IMR-90 (cell line): ENCODE measurements around the gene AGAP1. TPM values are rescaled to one million over a fixed set of nuclear protein-coding genes. Genes with fewer than 3 reads are reported as not detected.

Source experiments
- ATAC-seq: fragments of 200-7000 bp; cut with Tn5 transposase; 2 replicates; pipeline ENCODE4 v1.9.1; 2020; ENCODE audit warnings: low read depth, mild to moderate bottlenecking, moderate library complexity
- BruUV-seq: library from RNA; stranded (reverse); fragments of 400-500 nt; replicated peaks from 2 replicates; lab custom pipeline; 2021; lab: Mats Ljungman, UMichigan
- CTCF ChIA-PET: fragments of 300-600 bp; formaldehyde crosslinking; extraction: SDS; loops from one replicate; lab custom pipeline; 2021; ENCODE audit warnings: antibody characterized with exemption; lab: Yijun Ruan, JAX
- POLR2A ChIA-PET: fragments of 300-600 bp; sonication (Branson Sonifier 250); formaldehyde crosslinking; loops from one replicate; lab custom pipeline; 2022; ENCODE audit warnings: antibody characterized with exemption; ENCODE audit not compliant: unreplicated experiment; lab: Charles Lee
- DNase-seq: peaks from one replicate; pipeline ENCODE4 v3.0.0; 2013
- H2AFZ ChIP-seq: replicated peaks from 2 replicates; pipeline ENCODE3; 2013; ENCODE audit warnings: low read length, mild to moderate bottlenecking; ENCODE audit not compliant: poor library complexity
- H2AK5ac ChIP-seq: 2 replicates; pipeline ENCODE4 v1.6.1; 2013; ENCODE audit warnings: low read depth, low read length, inconsistent platforms
- H2AK9ac ChIP-seq: replicated peaks from 2 replicates; pipeline ENCODE3; 2013; ENCODE audit warnings: mild to moderate bottlenecking, low read depth, low read length, moderate library complexity; ENCODE audit not compliant: poor library complexity
- H2BK120ac ChIP-seq: 2 replicates; pipeline ENCODE4 v1.6.1; 2013; ENCODE audit warnings: low read depth, low read length, inconsistent platforms
- H2BK15ac ChIP-seq: 3 replicates; pipeline ENCODE4 v1.6.1; 2013; ENCODE audit warnings: low read depth, low read length, inconsistent platforms
- H2BK20ac ChIP-seq: 2 replicates; pipeline ENCODE4 v1.6.1; 2013; ENCODE audit warnings: low read depth, mild to moderate bottlenecking, inconsistent platforms, low read length, moderate library complexity
- H2BK5ac ChIP-seq: 2 replicates; pipeline ENCODE4 v1.6.1; 2013; ENCODE audit warnings: mild to moderate bottlenecking, low read depth, low read length, inconsistent platforms; ENCODE audit not compliant: poor library complexity, severe bottlenecking
- H3K14ac ChIP-seq: replicated peaks from 2 replicates; pipeline ENCODE4 v1.6.1; 2013; ENCODE audit warnings: low read depth, low read length, inconsistent platforms
- H3K18ac ChIP-seq: 2 replicates; pipeline ENCODE4 v1.6.1; 2013; ENCODE audit warnings: low read depth, low read length, control low read depth
- H3K23ac ChIP-seq: 2 replicates; pipeline ENCODE4 v1.6.1; 2013; ENCODE audit warnings: low read depth, low read length, inconsistent platforms
- H3K27ac ChIP-seq: 2 replicates; pipeline ENCODE4 v1.5.1; 2013; ENCODE audit warnings: mild to moderate bottlenecking, control low read depth, low read length; ENCODE audit not compliant: insufficient read depth
- H3K27me3 ChIP-seq: 2 replicates; pipeline ENCODE4 v1.6.1; 2013; ENCODE audit warnings: low read length; ENCODE audit not compliant: control insufficient read depth, insufficient read depth
- H3K36me3 ChIP-seq: 2 replicates; pipeline ENCODE4 v1.6.1; 2013; ENCODE audit warnings: low read length, mixed read lengths; ENCODE audit not compliant: control insufficient read depth, insufficient read depth
- H3K4ac ChIP-seq: 2 replicates; pipeline ENCODE4 v1.6.1; 2013; ENCODE audit warnings: low read depth, low read length, inconsistent platforms
- H3K4me1 ChIP-seq: 2 replicates; pipeline ENCODE4 v1.6.1; 2013; ENCODE audit warnings: low read length, mixed read lengths; ENCODE audit not compliant: control insufficient read depth, insufficient read depth
- H3K4me2 ChIP-seq: 2 replicates; pipeline ENCODE4 v1.6.1; 2013; ENCODE audit warnings: low read depth, mild to moderate bottlenecking, control low read depth, low read length, moderate library complexity
- H3K4me3 ChIP-seq: 2 replicates; pipeline ENCODE4 v1.5.1; 2013; ENCODE audit warnings: low read depth, mild to moderate bottlenecking, control low read depth, low read length, moderate library complexity; ENCODE audit not compliant: insufficient read depth
- H3K56ac ChIP-seq: 2 replicates; pipeline ENCODE4 v1.6.1; 2013; ENCODE audit warnings: low read length, inconsistent platforms; ENCODE audit not compliant: insufficient read depth; ENCODE audit errors: extremely low read depth
- H3K79me1 ChIP-seq, 2 experiments: 2 replicates each; pipeline ENCODE4 v1.6.1; 2013; ENCODE audit warnings: low read length in 2 of 2, inconsistent platforms in 1 of 2, low read depth in 1 of 2
- H3K9ac ChIP-seq: 2 replicates; pipeline ENCODE4 v1.6.1; 2013; ENCODE audit warnings: low read depth, low read length, control low read depth
- H3K9me1 ChIP-seq: 2 replicates; pipeline ENCODE4 v1.6.1; 2013; ENCODE audit warnings: low read length, inconsistent platforms; ENCODE audit not compliant: insufficient read depth
- H3K9me3 ChIP-seq: 2 replicates; pipeline ENCODE4 v1.6.1; 2013; ENCODE audit warnings: low read length; ENCODE audit not compliant: control insufficient read depth, insufficient read depth
- H4K20me1 ChIP-seq: 2 replicates; pipeline ENCODE4 v1.6.1; 2013; ENCODE audit warnings: low read length, inconsistent platforms; ENCODE audit not compliant: insufficient read depth
- H4K5ac ChIP-seq: 2 replicates; pipeline ENCODE4 v1.6.1; 2013; ENCODE audit warnings: mild to moderate bottlenecking, low read depth, low read length, control low read depth
- H4K8ac ChIP-seq, 2 experiments: 2 replicates each; pipeline ENCODE4 v1.6.1; 2013; ENCODE audit warnings: low read depth in 2 of 2, low read length in 2 of 2, control low read depth in 1 of 2, inconsistent platforms in 1 of 2
- H4K91ac ChIP-seq: 2 replicates; pipeline ENCODE4 v1.6.1; 2013; ENCODE audit warnings: low read depth, low read length, inconsistent platforms; ENCODE audit not compliant: insufficient read depth
- CEBPB ChIP-seq: IDR thresholded peaks from 2 replicates; pipeline ENCODE4 v1.6.1; 2012; ENCODE audit warnings: low read depth, low read length, improper control_type of control experiment
- FOS ChIP-seq: fragments of 150-350 bp; IDR thresholded peaks from 2 replicates; pipeline ENCODE4 v1.6.1; 2016; ENCODE audit warnings: low read depth, low read length
- MAFK ChIP-seq: IDR thresholded peaks from 2 replicates; pipeline ENCODE4 v1.6.1; 2012; ENCODE audit warnings: low read depth, low read length, improper control_type of control experiment
- MXI1 ChIP-seq: IDR thresholded peaks from 2 replicates; pipeline ENCODE4 v1.6.1; 2012; ENCODE audit warnings: low read depth, mild to moderate bottlenecking, low read length, moderate library complexity, borderline replicate concordance
- NFE2L2 ChIP-seq: fragments of 150-350 bp; IDR thresholded peaks from 2 replicates; pipeline ENCODE4 v1.6.1; 2016; ENCODE audit warnings: low read depth, mild to moderate bottlenecking, low read length
- RCOR1 ChIP-seq: IDR thresholded peaks from 2 replicates; pipeline ENCODE4 v1.6.1; 2012; ENCODE audit warnings: mild to moderate bottlenecking, low read length, improper control_type of control experiment; ENCODE audit not compliant: insufficient replicate concordance
- RFX5 ChIP-seq: IDR thresholded peaks from 2 replicates; pipeline ENCODE4 v1.8.0; 2012; ENCODE audit warnings: low read depth, mild to moderate bottlenecking, low read length, moderate library complexity
- SMC3 ChIP-seq: fragments of 150-350 bp; IDR thresholded peaks from 2 replicates; pipeline ENCODE4 v1.6.1; 2016; ENCODE audit warnings: low read depth, mild to moderate bottlenecking, antibody characterized with exemption, low read length, moderate library complexity
- WGBS, 2 experiments: methylation state at CpG; one replicate each; pipeline versions ENCODE4 v1.1.5 to v1.1.7; 2013; ENCODE audit warnings: missing lambda C conversion rate in 2 of 2; ENCODE audit not compliant: insufficient read length in 1 of 2; ENCODE audit errors: extremely low coverage in 2 of 2; 5-methylcytosine and 5-hydroxymethylcytosine counted together
- dilution Hi-C: fragments of 300-500 bp; cut with HindIII; formaldehyde crosslinking; loops from one replicate; pipeline ENCODE4 v1.14.3; 2018; ENCODE audit warnings: low sequenced_read_pairs; ENCODE audit not compliant: unreplicated experiment
- in situ Hi-C: fragments of 300-500 bp; cut with MboI; formaldehyde crosslinking; loops from 3 replicates; pipeline ENCODE4 v1.14.3; 2019; ENCODE audit warnings: low sequenced_read_pairs, inconsistent platforms, mixed read lengths
- intact Hi-C: fragments of 100-400 bp; cut with micrococcal nuclease; formaldehyde crosslinking; loops from 2 replicates; pipeline ENCODE4 v1.10.0; 2022
- polyA plus RNA-seq, 3 experiments: library from polyadenylated mRNA; depleted of rRNA; stranded (reverse); fragments of >200 nt; gene quantifications; 2 replicates each; pipeline ENCODE4 v1.2.3, GENCODE V29; 2012; ENCODE audit warnings: low replicate concordance in 1 of 3
- total RNA-seq: library from RNA; depleted of rRNA; stranded (reverse); fragments of >200 nt; gene quantifications from 2 replicates; pipeline ENCODE4 v1.2.3, GENCODE V29; 2012
- TF ChIP-seq, protein P1 (sequence below): fragments of 150-350 bp; IDR thresholded peaks from 2 replicates; pipeline ENCODE4 v1.6.1; 2016; ENCODE audit warnings: low read depth, mild to moderate bottlenecking, low read length, moderate library complexity, borderline replicate concordance
- TF ChIP-seq, protein P2 (sequence below): fragments of 150-350 bp; IDR thresholded peaks from 2 replicates; pipeline ENCODE4 v1.6.1; 2017; ENCODE audit warnings: mild to moderate bottlenecking, antibody characterized with exemption, low read length, low read depth

Gene AGAP1
- total and polyA plus RNA-seq, 2 of the 4 experiments (the other 2 are of a cell fraction) = 15.1 to 16.4 TPM

DNA sequence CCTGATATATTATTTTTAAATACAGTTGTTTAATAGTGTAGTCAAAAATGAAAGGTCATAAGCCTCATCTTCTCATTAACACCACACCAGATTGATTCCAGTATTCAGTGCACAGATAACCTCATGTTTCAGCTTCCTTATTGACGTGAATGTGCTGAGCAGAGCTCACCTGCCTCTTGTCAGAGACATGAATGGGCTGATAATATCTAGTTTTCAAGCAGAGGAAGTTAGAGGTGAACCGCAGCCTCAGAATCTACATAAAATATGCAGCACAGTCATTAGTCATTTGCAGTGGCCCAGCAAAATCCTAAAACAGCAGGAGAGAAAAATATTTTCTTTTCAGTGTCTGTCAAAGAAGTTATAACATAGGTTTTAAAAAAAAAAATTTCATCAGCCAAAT is 458.1 kb downstream of the AGAP1 start:
- TF ChIP-seq FOS = no peak
- no peak for TF ChIP-seq MAFK
- TF ChIP-seq MXI1 = no peak
- TF ChIP-seq, protein P1, sequence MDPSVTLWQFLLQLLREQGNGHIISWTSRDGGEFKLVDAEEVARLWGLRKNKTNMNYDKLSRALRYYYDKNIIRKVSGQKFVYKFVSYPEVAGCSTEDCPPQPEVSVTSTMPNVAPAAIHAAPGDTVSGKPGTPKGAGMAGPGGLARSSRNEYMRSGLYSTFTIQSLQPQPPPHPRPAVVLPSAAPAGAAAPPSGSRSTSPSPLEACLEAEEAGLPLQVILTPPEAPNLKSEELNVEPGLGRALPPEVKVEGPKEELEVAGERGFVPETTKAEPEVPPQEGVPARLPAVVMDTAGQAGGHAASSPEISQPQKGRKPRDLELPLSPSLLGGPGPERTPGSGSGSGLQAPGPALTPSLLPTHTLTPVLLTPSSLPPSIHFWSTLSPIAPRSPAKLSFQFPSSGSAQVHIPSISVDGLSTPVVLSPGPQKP = no peak
- TF ChIP-seq SMC3 = no peak
- TF ChIP-seq CEBPB = no peak
- TF ChIP-seq, protein P2, sequence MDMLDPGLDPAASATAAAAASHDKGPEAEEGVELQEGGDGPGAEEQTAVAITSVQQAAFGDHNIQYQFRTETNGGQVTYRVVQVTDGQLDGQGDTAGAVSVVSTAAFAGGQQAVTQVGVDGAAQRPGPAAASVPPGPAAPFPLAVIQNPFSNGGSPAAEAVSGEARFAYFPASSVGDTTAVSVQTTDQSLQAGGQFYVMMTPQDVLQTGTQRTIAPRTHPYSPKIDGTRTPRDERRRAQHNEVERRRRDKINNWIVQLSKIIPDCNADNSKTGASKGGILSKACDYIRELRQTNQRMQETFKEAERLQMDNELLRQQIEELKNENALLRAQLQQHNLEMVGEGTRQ = no peak
- no peak for TF ChIP-seq NFE2L2
- TF ChIP-seq RFX5 = no peak
- no peak for TF ChIP-seq RCOR1
- no CpG with 5 or more reads among the region's 2 CpGs for WGBS, 2 experiments
- no peak overlapping the region for H4K8ac ChIP-seq
- no peaks in the 10 kb centered on the region for H3K36me3 ChIP-seq
- H3K9ac ChIP-seq = no peak overlapping the region
- H3K56ac ChIP-seq = no peak overlapping the region
- no peak overlapping the region for H3K23ac ChIP-seq
- no peaks in the 10 kb centered on the region for H3K9me3 ChIP-seq
- in situ Hi-C loops = no loop called here
- H2BK15ac ChIP-seq = no peak overlapping the region
- ChIA-PET CTCF (interaction anchor here (1.0 kb wide), 1 partner anchor 12 kb away, joined by 3 read pairs; no protein-coding TSS in a partner anchor), POLR2A (no interaction called here)
- BruUV-seq = no TSS peak
- H3K4me1 ChIP-seq = no peaks in the 10 kb centered on the region
- no peak overlapping the region for H3K4me3 ChIP-seq
- DNase-seq (no peak), ATAC-seq (no peak)
- no peaks in the 10 kb centered on the region; the same call in 1 of the 2 replicates for H3K9me1 ChIP-seq
- H2AFZ ChIP-seq = no peak overlapping the region
- H2BK20ac ChIP-seq = no peak overlapping the region
- dilution Hi-C loops = no loop called here
- no peak overlapping the region for H2BK120ac ChIP-seq
- no peak overlapping the region for H3K4ac ChIP-seq
- H3K79me1 ChIP-seq = peaks cover 0 to 3% of the 10 kb centered on the region in 2 experiments; a peak in 1 of 4 replicates
- H4K5ac ChIP-seq = no peak overlapping the region
- no peak overlapping the region for H2AK9ac ChIP-seq
- no peaks in the 10 kb centered on the region for H4K20me1 ChIP-seq
- no peaks in the 10 kb centered on the region for H3K27me3 ChIP-seq
- H3K18ac ChIP-seq = no peak overlapping the region
- intact Hi-C loops = no loop called here
- no peak overlapping the region for H2BK5ac ChIP-seq
- H3K4me2 ChIP-seq = no peak overlapping the region
- no peak overlapping the region for H3K14ac ChIP-seq
- H2AK5ac ChIP-seq = no peak overlapping the region
- no peak overlapping the region for H4K91ac ChIP-seq
- H3K27ac ChIP-seq = no peak overlapping the region
